IMR-90 (cell line): ENCODE results near the gene NDRG4. TPM values are rescaled to one million over a fixed set of nuclear protein-coding genes. Genes with fewer than 3 reads are reported as not detected.

Experiments
- ATAC-seq: fragments of 200-7000 bp; cut with Tn5 transposase; 2 replicates; pipeline ENCODE4 v1.9.1; 2020; ENCODE audit warnings: low read depth, mild to moderate bottlenecking, moderate library complexity
- BruUV-seq: library from RNA; stranded (reverse); fragments of 400-500 nt; replicated peaks from 2 replicates; lab custom pipeline; 2021; lab: Mats Ljungman, UMichigan
- CTCF ChIA-PET: fragments of 300-600 bp; formaldehyde crosslinking; extraction: SDS; loops from one replicate; lab custom pipeline; 2021; ENCODE audit warnings: antibody characterized with exemption; lab: Yijun Ruan, JAX
- POLR2A ChIA-PET: fragments of 300-600 bp; sonication (Branson Sonifier 250); formaldehyde crosslinking; loops from one replicate; lab custom pipeline; 2022; ENCODE audit warnings: antibody characterized with exemption; ENCODE audit not compliant: unreplicated experiment; lab: Charles Lee
- DNase-seq: peaks from one replicate; pipeline ENCODE4 v3.0.0; 2013
- H2AFZ ChIP-seq: replicated peaks from 2 replicates; pipeline ENCODE3; 2013; ENCODE audit warnings: low read length, mild to moderate bottlenecking; ENCODE audit not compliant: poor library complexity
- H2AK5ac ChIP-seq: 2 replicates; pipeline ENCODE4 v1.6.1; 2013; ENCODE audit warnings: low read depth, low read length, inconsistent platforms
- H2AK9ac ChIP-seq: replicated peaks from 2 replicates; pipeline ENCODE3; 2013; ENCODE audit warnings: mild to moderate bottlenecking, low read depth, low read length, moderate library complexity; ENCODE audit not compliant: poor library complexity
- H2BK120ac ChIP-seq: 2 replicates; pipeline ENCODE4 v1.6.1; 2013; ENCODE audit warnings: low read depth, low read length, inconsistent platforms
- H2BK15ac ChIP-seq: 3 replicates; pipeline ENCODE4 v1.6.1; 2013; ENCODE audit warnings: low read depth, low read length, inconsistent platforms
- H2BK20ac ChIP-seq: 2 replicates; pipeline ENCODE4 v1.6.1; 2013; ENCODE audit warnings: low read depth, mild to moderate bottlenecking, inconsistent platforms, low read length, moderate library complexity
- H2BK5ac ChIP-seq: 2 replicates; pipeline ENCODE4 v1.6.1; 2013; ENCODE audit warnings: mild to moderate bottlenecking, low read depth, low read length, inconsistent platforms; ENCODE audit not compliant: poor library complexity, severe bottlenecking
- H3K14ac ChIP-seq: replicated peaks from 2 replicates; pipeline ENCODE4 v1.6.1; 2013; ENCODE audit warnings: low read depth, low read length, inconsistent platforms
- H3K18ac ChIP-seq: 2 replicates; pipeline ENCODE4 v1.6.1; 2013; ENCODE audit warnings: low read depth, low read length, control low read depth
- H3K23ac ChIP-seq: 2 replicates; pipeline ENCODE4 v1.6.1; 2013; ENCODE audit warnings: low read depth, low read length, inconsistent platforms
- H3K27ac ChIP-seq: 2 replicates; pipeline ENCODE4 v1.5.1; 2013; ENCODE audit warnings: mild to moderate bottlenecking, control low read depth, low read length; ENCODE audit not compliant: insufficient read depth
- H3K27me3 ChIP-seq: 2 replicates; pipeline ENCODE4 v1.6.1; 2013; ENCODE audit warnings: low read length; ENCODE audit not compliant: control insufficient read depth, insufficient read depth
- H3K36me3 ChIP-seq: 2 replicates; pipeline ENCODE4 v1.6.1; 2013; ENCODE audit warnings: low read length, mixed read lengths; ENCODE audit not compliant: control insufficient read depth, insufficient read depth
- H3K4ac ChIP-seq: 2 replicates; pipeline ENCODE4 v1.6.1; 2013; ENCODE audit warnings: low read depth, low read length, inconsistent platforms
- H3K4me1 ChIP-seq: 2 replicates; pipeline ENCODE4 v1.6.1; 2013; ENCODE audit warnings: low read length, mixed read lengths; ENCODE audit not compliant: control insufficient read depth, insufficient read depth
- H3K4me2 ChIP-seq: 2 replicates; pipeline ENCODE4 v1.6.1; 2013; ENCODE audit warnings: low read depth, mild to moderate bottlenecking, control low read depth, low read length, moderate library complexity
- H3K4me3 ChIP-seq: 2 replicates; pipeline ENCODE4 v1.5.1; 2013; ENCODE audit warnings: low read depth, mild to moderate bottlenecking, control low read depth, low read length, moderate library complexity; ENCODE audit not compliant: insufficient read depth
- H3K56ac ChIP-seq: 2 replicates; pipeline ENCODE4 v1.6.1; 2013; ENCODE audit warnings: low read length, inconsistent platforms; ENCODE audit not compliant: insufficient read depth; ENCODE audit errors: extremely low read depth
- H3K79me1 ChIP-seq, 2 experiments: 2 replicates each; pipeline ENCODE4 v1.6.1; 2013; ENCODE audit warnings: low read length in 2 of 2, inconsistent platforms in 1 of 2, low read depth in 1 of 2
- H3K9ac ChIP-seq: 2 replicates; pipeline ENCODE4 v1.6.1; 2013; ENCODE audit warnings: low read depth, low read length, control low read depth
- H3K9me1 ChIP-seq: 2 replicates; pipeline ENCODE4 v1.6.1; 2013; ENCODE audit warnings: low read length, inconsistent platforms; ENCODE audit not compliant: insufficient read depth
- H3K9me3 ChIP-seq: 2 replicates; pipeline ENCODE4 v1.6.1; 2013; ENCODE audit warnings: low read length; ENCODE audit not compliant: control insufficient read depth, insufficient read depth
- H4K20me1 ChIP-seq: 2 replicates; pipeline ENCODE4 v1.6.1; 2013; ENCODE audit warnings: low read length, inconsistent platforms; ENCODE audit not compliant: insufficient read depth
- H4K5ac ChIP-seq: 2 replicates; pipeline ENCODE4 v1.6.1; 2013; ENCODE audit warnings: mild to moderate bottlenecking, low read depth, low read length, control low read depth
- H4K8ac ChIP-seq, 2 experiments: 2 replicates each; pipeline ENCODE4 v1.6.1; 2013; ENCODE audit warnings: low read depth in 2 of 2, low read length in 2 of 2, control low read depth in 1 of 2, inconsistent platforms in 1 of 2
- H4K91ac ChIP-seq: 2 replicates; pipeline ENCODE4 v1.6.1; 2013; ENCODE audit warnings: low read depth, low read length, inconsistent platforms; ENCODE audit not compliant: insufficient read depth
- CHD1 ChIP-seq: IDR thresholded peaks from 2 replicates; pipeline ENCODE4 v1.6.1; 2012; ENCODE audit warnings: low read depth, low read length, improper control_type of control experiment
- ELK1 ChIP-seq: fragments of 150-350 bp; IDR thresholded peaks from 2 replicates; pipeline ENCODE4 v1.6.1; 2016; ENCODE audit warnings: low read depth, mild to moderate bottlenecking, low read length, moderate library complexity, borderline replicate concordance
- WGBS, 2 experiments: methylation state at CpG; one replicate each; pipeline versions ENCODE4 v1.1.5 to v1.1.7; 2013; ENCODE audit warnings: missing lambda C conversion rate in 2 of 2; ENCODE audit not compliant: insufficient read length in 1 of 2; ENCODE audit errors: extremely low coverage in 2 of 2; 5-methylcytosine and 5-hydroxymethylcytosine counted together
- dilution Hi-C: fragments of 300-500 bp; cut with HindIII; formaldehyde crosslinking; loops from one replicate; pipeline ENCODE4 v1.14.3; 2018; ENCODE audit warnings: low sequenced_read_pairs; ENCODE audit not compliant: unreplicated experiment
- in situ Hi-C: fragments of 300-500 bp; cut with MboI; formaldehyde crosslinking; loops from 3 replicates; pipeline ENCODE4 v1.14.3; 2019; ENCODE audit warnings: low sequenced_read_pairs, inconsistent platforms, mixed read lengths
- intact Hi-C: fragments of 100-400 bp; cut with micrococcal nuclease; formaldehyde crosslinking; loops from 2 replicates; pipeline ENCODE4 v1.10.0; 2022
- polyA plus RNA-seq, 3 experiments: library from polyadenylated mRNA; depleted of rRNA; stranded (reverse); fragments of >200 nt; gene quantifications; 2 replicates each; pipeline ENCODE4 v1.2.3, GENCODE V29; 2012; ENCODE audit warnings: low replicate concordance in 1 of 3
- total RNA-seq: library from RNA; depleted of rRNA; stranded (reverse); fragments of >200 nt; gene quantifications from 2 replicates; pipeline ENCODE4 v1.2.3, GENCODE V29; 2012

The NDRG4 gene
- total and polyA plus RNA-seq, 2 of the 4 experiments (the other 2 are of a cell fraction): 10.9 to 23.5 TPM

GRCh38 chr16:58460219-58460610 is 39.7 kb upstream of the NDRG4 start:
- Histone ChIP-seq H3K36me3 (no peaks in the 10 kb centered on the region), H3K9ac (no peak overlapping the region), H3K14ac (no peak overlapping the region), H2BK120ac (no peak overlapping the region), H2AK9ac (no peak overlapping the region), H2AK5ac (no peak overlapping the region), H2BK20ac (no peak overlapping the region), H3K4me1 (no peaks in the 10 kb centered on the region), H4K91ac (no peak overlapping the region), H3K18ac (no peak overlapping the region), H3K23ac (no peak overlapping the region), H3K56ac (no peak overlapping the region), H3K9me1 (no peaks in the 10 kb centered on the region), H2BK5ac (no peak overlapping the region), H3K4ac (no peak overlapping the region), H4K8ac (no peak overlapping the region), H3K79me1 (no peaks in the 10 kb centered on the region), H3K4me3 (no peak overlapping the region), H3K27ac (no peak overlapping the region), H3K9me3 (no peaks in the 10 kb centered on the region), H4K5ac (no peak overlapping the region), H2AFZ (no peak overlapping the region), H3K4me2 (no peak overlapping the region), H2BK15ac (no peak overlapping the region), H3K27me3 (peaks cover 43% of the 10 kb centered on the region), H4K20me1 (no peaks in the 10 kb centered on the region)
- no peak for TF ChIP-seq ELK1
- TF ChIP-seq CHD1: no peak
- no peak for ATAC-seq
- ChIA-PET CTCF (no interaction called here), POLR2A (no interaction called here)
- no peak for DNase-seq
- BruUV-seq: no TSS peak
- no CpG with 5 or more reads among the region's 4 CpGs for WGBS, 2 experiments
- in situ Hi-C loops: no loop called here
- dilution Hi-C loops: no loop called here
- intact Hi-C loops: no loop called here
